AG04449 (cell line): ENCODE data around the gene ACAT2.

Experiments used
- CTCF ChIA-PET: fragments of 350-600 bp; formaldehyde crosslinking; extraction: SDS; loops from one replicate; lab custom pipeline; 2021; ENCODE audit warnings: antibody characterized with exemption; lab: Yijun Ruan, JAX
- POLR2A ChIA-PET: fragments of 400-600, 350-600 bp; formaldehyde crosslinking; extraction: SDS; loops from one replicate; lab custom pipeline; 2020; ENCODE audit warnings: antibody characterized with exemption, inconsistent platforms; lab: Yijun Ruan, JAX
- DNase-seq: peaks from one replicate; pipeline ENCODE4 v3.0.0-alpha.2; 2010; ENCODE audit warnings: low read depth, low spot score
- H3K4me3 ChIP-seq: 2 replicates; pipeline ENCODE4 v1.5.1; 2011; ENCODE audit warnings: low read depth, mild to moderate bottlenecking, control low read depth, low read length
- CTCF ChIP-seq: IDR thresholded peaks from one replicate; pipeline ENCODE4 v1.5.1; 2011; ENCODE audit warnings: mild to moderate bottlenecking, moderate library complexity, low read length, control low read depth, inconsistent platforms; ENCODE audit not compliant: insufficient read depth; ENCODE audit errors: missing control alignments

Gene ACAT2

GRCh38 chr6:159828074-159828473 lies 66.2 kb downstream of the ACAT2 start:
- ChIA-PET CTCF (interaction anchor here (1.2 kb wide), 1 partner anchor 13 kb away, joined by 3 read pairs; no protein-coding TSS in a partner anchor), POLR2A (no interaction called here)
- no peak for TF ChIP-seq CTCF
- no peak overlapping the region for H3K4me3 ChIP-seq
- DNase-seq = no peak
